ENCODE results near the gene ANKS3.

DNA sequence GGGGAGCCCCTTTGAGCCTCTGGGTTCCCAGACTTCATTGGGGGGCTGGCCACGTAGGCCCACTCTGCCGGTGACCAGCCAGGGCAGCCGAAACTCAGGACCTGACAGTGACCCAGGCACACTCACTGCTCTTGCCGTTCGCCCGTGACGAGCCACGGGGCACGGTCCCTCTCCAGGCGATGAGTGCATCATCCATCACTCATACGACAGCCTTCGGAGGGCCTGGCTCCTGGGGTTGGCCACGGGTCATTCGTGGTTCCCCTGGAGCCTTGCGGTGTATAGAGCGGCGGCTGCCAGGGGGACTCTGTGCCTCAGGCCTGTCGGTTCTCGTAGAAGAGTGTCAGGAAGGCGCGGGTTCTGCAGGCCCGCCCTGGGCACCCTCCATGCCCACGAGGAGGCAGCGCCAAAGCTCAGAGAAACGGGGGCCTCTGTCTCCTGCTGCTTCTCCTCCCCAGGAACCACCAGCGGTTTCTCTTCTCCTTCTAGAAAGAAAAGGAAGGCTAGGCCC, 51.9 kb downstream of the ANKS3 start:
- TF ChIP-seq BHLHE40 (IDR thresholded peaks at IDR 0.05; ENCODE audit: borderline replicate concordance) (no peak), TARDBP (IDR thresholded peaks at IDR 0.05) (no peak), LEF1 (IDR thresholded peaks at IDR 0.05; ENCODE audit: borderline replicate concordance) (no peak), SP1 (IDR thresholded peaks at IDR 0.05) (no peak), ELF4 (IDR thresholded peaks at IDR 0.05) (no peak), FOXM1 (IDR thresholded peaks at IDR 0.05; ENCODE audit: borderline replicate concordance) (no peak), HDGF (IDR thresholded peaks at IDR 0.05; ENCODE audit: borderline replicate concordance) (no peak), FOXK2 (IDR thresholded peaks at IDR 0.05) (no peak), NFRKB (IDR thresholded peaks at IDR 0.05) (no peak), L3MBTL2 (conservative IDR thresholded peaks at IDR 0.05) (no peak), SUZ12 (IDR thresholded peaks at IDR 0.05) (no peak), CTBP1 (IDR thresholded peaks at IDR 0.05; ENCODE audit: borderline replicate concordance) (no peak)
- TF ChIP-seq, protein P1, sequence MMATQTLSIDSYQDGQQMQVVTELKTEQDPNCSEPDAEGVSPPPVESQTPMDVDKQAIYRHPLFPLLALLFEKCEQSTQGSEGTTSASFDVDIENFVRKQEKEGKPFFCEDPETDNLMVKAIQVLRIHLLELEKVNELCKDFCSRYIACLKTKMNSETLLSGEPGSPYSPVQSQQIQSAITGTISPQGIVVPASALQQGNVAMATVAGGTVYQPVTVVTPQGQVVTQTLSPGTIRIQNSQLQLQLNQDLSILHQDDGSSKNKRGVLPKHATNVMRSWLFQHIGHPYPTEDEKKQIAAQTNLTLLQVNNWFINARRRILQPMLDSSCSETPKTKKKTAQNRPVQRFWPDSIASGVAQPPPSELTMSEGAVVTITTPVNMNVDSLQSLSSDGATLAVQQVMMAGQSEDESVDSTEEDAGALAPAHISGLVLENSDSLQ (IDR thresholded peaks at IDR 0.05), result no peak

All from HEK293T (cell line).